ENCODE measurements around the gene UNC45A.

- TF ChIP-seq CTCF (IDR thresholded peaks at IDR 0.05) (no peak), ZFX (IDR thresholded peaks at IDR 0.05; ENCODE audit: borderline replicate concordance) (no peak)
These were observed 7.5 kb downstream of the UNC45A start for GRCh38 chr15:90942354-90943120.

Data from 22Rv1 (cell line).